ENCODE data around the gene MMP2.

MMP2 gene

GRCh38 chr16:55495616-55496289, 16.8 kb downstream of the MMP2 start:
- no peak for DNase-seq

GRCh38 chr16:55496509-55497145, 17.6 kb downstream of the MMP2 start:
- DNase-seq: no peak

GRCh38 chr16:55497558-55497957, 18.6 kb downstream of the MMP2 start:
- no peak for DNase-seq

GRCh38 chr16:55498101-55498500, 19.1 kb downstream of the MMP2 start:
- no peak for DNase-seq

- DNase-seq: no peak
Measured at GRCh38 chr16:55499281-55499680, 20.3 kb downstream of the MMP2 start.

GRCh38 chr16:55499951-55500529, 21.0 kb downstream of the MMP2 start:
- no peak for DNase-seq

- DNase-seq: no peak
Measured at GRCh38 chr16:55500530-55501011, 21.6 kb downstream of the MMP2 start.

- no peak for DNase-seq
Measured at GRCh38 chr16:55501549-55502322, 22.7 kb downstream of the MMP2 start.

GRCh38 chr16:55502801-55503366, 23.9 kb downstream of the MMP2 start:
- DNase-seq: no peak

- DNase-seq: no peak
Measured at GRCh38 chr16:55503726-55504550, 24.9 kb downstream of the MMP2 start.

- no peak for DNase-seq
Measured at GRCh38 chr16:55505333-55506015, 26.5 kb downstream of the MMP2 start.

- DNase-seq: no peak
Measured at GRCh38 chr16:55506083-55506482, 27.1 kb downstream of the MMP2 start.

- no peak for DNase-seq
Measured at GRCh38 chr16:55506708-55507107, 27.7 kb downstream of the MMP2 start.

- no peak for DNase-seq
Measured at GRCh38 chr16:55508271-55508921, 29.4 kb downstream of the MMP2 start.

- no peak for DNase-seq
Measured at GRCh38 chr16:55508941-55509931, 30.2 kb downstream of the MMP2 start, which contains the start of gene LPCAT2. Gene LPCAT2, plus strand, starts transcription at chr16:55509072. Its CDS starts 110 bp downstream, at chr16:55509182.

GRCh38 chr16:55510185-55510805, 31.3 kb downstream of the MMP2 start:
- DNase-seq: no peak

- no peak for DNase-seq
Measured at GRCh38 chr16:55512941-55513340, 33.9 kb downstream of the MMP2 start.

- no peak for DNase-seq
Measured at GRCh38 chr16:55513616-55514015, 34.6 kb downstream of the MMP2 start.

- no peak for DNase-seq
Measured at GRCh38 chr16:55515111-55515510, 36.1 kb downstream of the MMP2 start.
